ENCODE data around the gene ETFRF1.

DNA sequence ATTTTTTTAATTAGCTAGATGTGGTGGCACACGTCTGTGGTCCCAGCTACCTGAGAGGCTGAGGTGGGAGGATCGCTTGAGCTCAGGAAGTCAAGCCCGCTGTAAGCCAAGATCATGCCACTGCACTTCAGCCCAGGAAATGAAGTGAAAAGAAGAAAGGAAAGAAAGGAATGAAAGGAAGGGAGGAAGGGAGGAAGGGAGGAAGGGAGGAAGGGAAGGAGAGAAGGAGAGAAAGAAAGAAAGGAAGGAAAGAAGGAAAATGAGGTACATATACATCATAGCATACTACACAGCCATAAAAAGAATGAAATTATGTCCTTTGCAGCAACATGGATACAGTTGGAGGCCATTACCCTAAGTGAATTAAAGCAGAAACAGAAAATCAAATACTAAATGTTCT lies 12.3 kb upstream of the ETFRF1 start:
- TF ChIP-seq ZNF274 (IDR thresholded peaks at IDR 0.05; ENCODE audit: low read depth, low read length) (no peak), YY1 (IDR thresholded peaks at IDR 0.05; ENCODE audit: insufficient read depth, insufficient read length) (no peak)

Measured in NT2/D1 (cell line).